Measurements from ENCODE around the gene TBCC.
"Not testable (repeated sequence)": the region's sequence is repeated elsewhere in the genome, so short reads cannot be mapped to it uniquely, and the experiment has no call there.

TBCC gene

DNA sequence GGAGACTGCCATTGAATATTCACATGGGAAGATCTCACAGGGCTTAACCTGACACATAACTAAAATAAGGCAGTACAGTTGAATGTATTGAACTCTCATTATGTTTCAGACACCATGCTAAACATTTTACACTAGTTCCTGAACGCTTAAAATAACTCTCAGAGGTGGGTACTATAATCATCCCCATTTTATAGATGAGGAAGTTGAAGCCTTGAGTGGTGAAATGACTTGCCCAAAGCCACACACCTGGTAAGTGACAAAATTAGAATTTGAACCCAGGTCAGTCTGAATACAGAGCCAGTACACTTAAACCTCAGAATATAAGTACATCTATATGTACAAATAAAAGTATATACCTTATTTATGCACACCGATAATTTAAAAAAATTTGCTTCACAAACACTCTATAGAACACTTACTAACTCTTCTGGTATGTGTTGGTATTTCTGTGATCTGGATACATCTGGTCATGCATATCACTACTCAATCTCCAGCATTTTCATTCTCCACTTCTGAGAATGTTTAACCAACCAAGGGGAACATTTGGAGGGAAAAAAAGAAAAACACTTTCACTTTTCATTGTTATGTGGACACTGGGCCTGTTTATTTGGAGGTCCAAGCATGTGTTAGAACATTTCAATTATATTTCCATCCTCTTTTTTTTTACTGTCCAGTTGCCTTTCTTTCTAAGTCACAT is 31.4 kb upstream of the TBCC start:
- H3K14ac ChIP-seq (ENCODE audit: low read length), result no peak overlapping the region
- no peak overlapping the region for H3K4ac ChIP-seq (ENCODE audit: low read depth, low read length)
- H3K4me3 ChIP-seq (ENCODE audit: low read depth, low read length), result no peak overlapping the region
- H3K79me1 ChIP-seq (ENCODE audit: low read length), result peaks cover 9% of the 10 kb centered on the region
- no peak overlapping the region for H3K27ac ChIP-seq (ENCODE audit: low read depth, low read length)
- no peak overlapping the region for H3K4me2 ChIP-seq (ENCODE audit: low read length)
- no peak overlapping the region for H4K91ac ChIP-seq (ENCODE audit: low read depth, low read length)
- H2BK12ac ChIP-seq (ENCODE audit: low read length), result no peak overlapping the region
- H3K4me1 ChIP-seq (ENCODE audit: control insufficient read depth in 1 of 2, insufficient read depth in 2 of 2, low read length in 2 of 2), result peaks cover 2 to 6% of the 10 kb centered on the region in 2 experiments
- no peak overlapping the region for H2BK120ac ChIP-seq (ENCODE audit: insufficient read depth, low read length, poor library complexity)
- no peak overlapping the region for H3K18ac ChIP-seq (ENCODE audit: low read length)
- no peaks in the 10 kb centered on the region for H3K27me3 ChIP-seq (ENCODE audit: insufficient read depth, low read length)
- no peak overlapping the region for H2BK5ac ChIP-seq (ENCODE audit: low read depth, low read length, poor library complexity)
- no CpG with 5 or more reads among the region's 2 CpGs for WGBS (ENCODE audit: extremely low coverage, insufficient coverage, insufficient read length)
- H4K12ac ChIP-seq (ENCODE audit: low read depth, low read length), result no peak overlapping the region
- no peak overlapping the region for H4K8ac ChIP-seq (ENCODE audit: low read depth, low read length)
- no peaks in the 10 kb centered on the region for H3K36me3 ChIP-seq (ENCODE audit: control insufficient read depth in 1 of 2, insufficient read depth in 2 of 2, low read length in 2 of 2)
- H2AK5ac ChIP-seq (ENCODE audit: low read length), result no peak overlapping the region
- no peaks in the 10 kb centered on the region for H3K79me2 ChIP-seq (ENCODE audit: control insufficient read depth, insufficient read depth, low read length, poor library complexity)
- H3K9me3 ChIP-seq (ENCODE audit: insufficient read depth, low read depth, low read length), result no peaks in the 10 kb centered on the region
- no peak overlapping the region for H3K23ac ChIP-seq (ENCODE audit: low read length)
- no peak overlapping the region for H3K9ac ChIP-seq (ENCODE audit: low read length)
- DNase-seq, result peak in 1 of 2 donors; percentile 72
- no peak overlapping the region for H2AFZ ChIP-seq (ENCODE audit: insufficient read depth, low read length, poor library complexity)

DNA sequence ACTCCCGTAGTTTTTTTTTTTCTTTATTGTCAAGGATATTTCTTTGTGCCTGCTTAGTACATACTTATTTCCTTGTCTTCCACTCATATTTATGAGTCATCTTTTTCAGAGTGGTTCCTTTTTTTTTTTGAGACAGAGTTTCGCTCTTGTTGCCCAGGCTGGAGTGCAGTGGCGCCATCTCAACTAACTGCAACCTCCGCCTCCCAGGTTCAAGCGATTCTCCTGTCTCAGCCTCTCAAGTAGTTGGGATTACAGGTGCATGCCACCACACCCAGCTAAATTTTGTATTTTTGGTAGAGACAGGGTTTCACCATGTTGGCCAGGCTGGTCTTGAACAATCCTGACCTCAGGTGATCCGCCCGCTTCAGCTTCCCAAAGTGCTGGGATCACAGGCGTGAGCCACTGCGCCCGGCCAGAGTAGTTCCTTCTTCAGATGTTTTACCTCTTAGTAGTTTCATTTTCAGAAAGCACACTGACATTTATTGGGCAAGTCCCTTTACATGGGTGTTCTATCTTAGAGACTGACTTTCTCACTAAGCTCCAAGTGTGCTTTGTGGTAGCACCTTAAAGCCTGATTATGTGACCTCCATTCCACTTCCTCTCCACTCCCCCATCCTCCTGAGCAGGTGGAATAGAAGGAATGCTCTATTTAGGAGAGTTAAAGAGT is 29.1 kb upstream of the TBCC start:
- H3K14ac ChIP-seq (ENCODE audit: low read length); H4K91ac ChIP-seq (ENCODE audit: low read depth, low read length): not testable (repeated sequence)

DNA sequence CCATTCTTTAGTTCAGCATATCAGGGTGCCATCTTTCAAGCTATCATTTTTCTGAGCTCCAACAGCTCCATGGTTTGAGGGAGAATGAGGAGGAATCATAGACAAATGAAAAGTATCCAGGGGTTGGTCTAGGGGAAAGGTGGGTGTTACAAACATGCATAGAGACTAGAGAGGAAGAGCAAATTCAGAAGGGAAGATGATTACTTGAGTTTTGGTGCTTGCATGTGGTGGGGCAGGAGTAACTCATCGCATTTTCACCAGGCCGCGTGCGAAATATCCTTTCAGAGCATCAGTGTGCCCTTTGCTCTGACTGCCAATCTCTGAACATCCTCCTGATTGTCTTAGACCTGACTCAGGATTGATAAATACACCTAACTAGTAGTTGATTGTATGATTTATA is 28.3 kb upstream of the TBCC start:
- Histone ChIP-seq H3K9ac (ENCODE audit: low read length) (no peak overlapping the region), H3K27me3 (ENCODE audit: insufficient read depth, low read length) (no peaks in the 10 kb centered on the region), H3K14ac (ENCODE audit: low read length) (no peak overlapping the region), H3K79me2 (ENCODE audit: control insufficient read depth, insufficient read depth, low read length, poor library complexity) (no peaks in the 10 kb centered on the region), H2BK120ac (ENCODE audit: insufficient read depth, low read length, poor library complexity) (no peak overlapping the region), H2BK5ac (ENCODE audit: low read depth, low read length, poor library complexity) (no peak overlapping the region), H3K79me1 (ENCODE audit: low read length) (peaks cover 1% of the 10 kb centered on the region), H3K23ac (ENCODE audit: low read length) (no peak overlapping the region), H3K9me3 (ENCODE audit: insufficient read depth, low read depth, low read length) (no peaks in the 10 kb centered on the region), H3K27ac (ENCODE audit: low read depth, low read length) (no peak overlapping the region), H4K91ac (ENCODE audit: low read depth, low read length) (no peak overlapping the region), H2AFZ (ENCODE audit: insufficient read depth, low read length, poor library complexity) (no peak overlapping the region), H3K36me3 (ENCODE audit: control insufficient read depth in 1 of 2, insufficient read depth in 2 of 2, low read length in 2 of 2) (no peaks in the 10 kb centered on the region), H2AK5ac (ENCODE audit: low read length) (no peak overlapping the region), H3K4ac (ENCODE audit: low read depth, low read length) (no peak overlapping the region), H2BK12ac (ENCODE audit: low read length) (no peak overlapping the region), H3K4me2 (ENCODE audit: low read length) (no peak overlapping the region), H3K4me3 (ENCODE audit: low read depth, low read length) (no peak overlapping the region), H3K18ac (ENCODE audit: low read length) (no peak overlapping the region), H4K12ac (ENCODE audit: low read depth, low read length) (no peak overlapping the region), H4K8ac (ENCODE audit: low read depth, low read length) (no peak overlapping the region), H3K4me1 (ENCODE audit: control insufficient read depth in 1 of 2, insufficient read depth in 2 of 2, low read length in 2 of 2) (peaks cover 7% of the 10 kb centered on the region in 2 experiments)
- WGBS (ENCODE audit: extremely low coverage, insufficient coverage, insufficient read length), result no CpG with 5 or more reads among the region's 4 CpGs
- no peak for DNase-seq

More for the DNA sequence above, 29.1 kb upstream of the TBCC start:
- H3K9me3 ChIP-seq (ENCODE audit: insufficient read depth, low read depth, low read length); H2AFZ ChIP-seq (ENCODE audit: insufficient read depth, low read length, poor library complexity); H4K12ac ChIP-seq (ENCODE audit: low read depth, low read length); H3K79me1 ChIP-seq (ENCODE audit: low read length); H3K27ac ChIP-seq (ENCODE audit: low read depth, low read length); H3K23ac ChIP-seq (ENCODE audit: low read length); H2AK5ac ChIP-seq (ENCODE audit: low read length); H3K27me3 ChIP-seq (ENCODE audit: insufficient read depth, low read length); H4K8ac ChIP-seq (ENCODE audit: low read depth, low read length); H3K18ac ChIP-seq (ENCODE audit: low read length); H2BK12ac ChIP-seq (ENCODE audit: low read length); H3K4me2 ChIP-seq (ENCODE audit: low read length); H3K9ac ChIP-seq (ENCODE audit: low read length); H2BK120ac ChIP-seq (ENCODE audit: insufficient read depth, low read length, poor library complexity); H2BK5ac ChIP-seq (ENCODE audit: low read depth, low read length, poor library complexity); H3K4me3 ChIP-seq (ENCODE audit: low read depth, low read length); H3K4me1 ChIP-seq (ENCODE audit: control insufficient read depth in 1 of 2, insufficient read depth in 2 of 2, low read length in 2 of 2); H3K4ac ChIP-seq (ENCODE audit: low read depth, low read length); H3K79me2 ChIP-seq (ENCODE audit: control insufficient read depth, insufficient read depth, low read length, poor library complexity); H3K36me3 ChIP-seq (ENCODE audit: control insufficient read depth in 1 of 2, insufficient read depth in 2 of 2, low read length in 2 of 2): not testable (repeated sequence)
- DNase-seq, result peak; percentile 71 to 77
- no CpG with 5 or more reads among the region's 10 CpGs for WGBS (ENCODE audit: extremely low coverage, insufficient coverage, insufficient read length)

DNA sequence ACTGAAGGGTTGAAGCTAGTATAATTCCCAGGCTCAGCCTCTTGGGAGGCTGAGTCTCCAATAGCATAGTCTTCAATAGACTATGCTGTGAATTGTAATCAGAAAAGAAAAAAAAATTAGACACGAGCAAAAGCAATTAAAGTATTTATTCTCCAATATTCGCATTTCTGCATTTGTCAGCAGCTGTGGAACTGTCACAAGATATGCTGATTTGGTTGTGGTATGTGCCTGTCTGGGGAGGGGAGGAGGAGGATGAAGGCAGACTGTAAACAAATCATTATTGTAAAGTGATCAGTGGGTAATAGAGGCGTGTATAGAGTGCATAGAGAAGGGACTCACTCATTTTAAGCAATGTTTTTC is 25.8 kb upstream of the TBCC start:
- Histone ChIP-seq H2BK120ac (ENCODE audit: insufficient read depth, low read length, poor library complexity) (no peak overlapping the region), H3K27me3 (ENCODE audit: insufficient read depth, low read length) (no peaks in the 10 kb centered on the region), H3K9ac (ENCODE audit: low read length) (no peak overlapping the region), H2AFZ (ENCODE audit: insufficient read depth, low read length, poor library complexity) (no peak overlapping the region), H3K14ac (ENCODE audit: low read length) (no peak overlapping the region), H3K4me1 (ENCODE audit: control insufficient read depth in 1 of 2, insufficient read depth in 2 of 2, low read length in 2 of 2) (peaks cover 4 to 10% of the 10 kb centered on the region in 2 experiments), H4K91ac (ENCODE audit: low read depth, low read length) (no peak overlapping the region), H3K4me2 (ENCODE audit: low read length) (no peak overlapping the region), H4K8ac (ENCODE audit: low read depth, low read length) (no peak overlapping the region), H3K79me2 (ENCODE audit: control insufficient read depth, insufficient read depth, low read length, poor library complexity) (no peaks in the 10 kb centered on the region), H3K9me3 (ENCODE audit: insufficient read depth, low read depth, low read length) (no peaks in the 10 kb centered on the region), H2BK5ac (ENCODE audit: low read depth, low read length, poor library complexity) (no peak overlapping the region), H2AK5ac (ENCODE audit: low read length) (no peak overlapping the region), H2BK12ac (ENCODE audit: low read length) (no peak overlapping the region), H3K23ac (ENCODE audit: low read length) (no peak overlapping the region), H3K4me3 (ENCODE audit: low read depth, low read length) (no peak overlapping the region), H3K79me1 (ENCODE audit: low read length) (no peaks in the 10 kb centered on the region), H4K12ac (ENCODE audit: low read depth, low read length) (no peak overlapping the region), H3K18ac (ENCODE audit: low read length) (no peak overlapping the region), H3K36me3 (ENCODE audit: control insufficient read depth in 1 of 2, insufficient read depth in 2 of 2, low read length in 2 of 2) (no peaks in the 10 kb centered on the region), H3K27ac (ENCODE audit: low read depth, low read length) (no peak overlapping the region), H3K4ac (ENCODE audit: low read depth, low read length) (no peak overlapping the region)
- no peak for DNase-seq
- WGBS (ENCODE audit: extremely low coverage, insufficient coverage, insufficient read length), result no CpG with 5 or more reads among the region's 3 CpGs

All from trophoblast cell (in vitro differentiated cells and primary cell).